OCI-LY1 (cell line): ENCODE results near the gene ASTL.

Experiments
- H2AFZ ChIP-seq: fragments of 200-600 bp; sonication (generic), shearing (Covaris generic); 2 replicates; pipeline ENCODE4 v1.6.0; 2014; ENCODE audit warnings: antibody characterized with exemption, mild to moderate bottlenecking, low read length
- H3F3A ChIP-seq: fragments of 200-600 bp; sonication (generic), shearing (Covaris generic); 2 replicates; pipeline ENCODE4 v1.6.0; 2014; ENCODE audit warnings: mild to moderate bottlenecking, antibody characterized with exemption, low read length, moderate library complexity; ENCODE audit not compliant: insufficient read depth
- H3K27ac ChIP-seq: fragments of 200-600 bp; sonication (generic); 2 replicates; pipeline ENCODE4 v1.5.1; 2014; ENCODE audit warnings: low read length, mixed run types, mild to moderate bottlenecking, low read depth; ENCODE audit not compliant: poor library complexity, severe bottlenecking
- H3K27me3 ChIP-seq: fragments of 200-600 bp; sonication (generic); 2 replicates; pipeline ENCODE4 v1.6.0; 2014; ENCODE audit warnings: antibody characterized with exemption, mild to moderate bottlenecking, low read length, moderate library complexity; ENCODE audit not compliant: insufficient read depth
- H3K36me3 ChIP-seq: fragments of 200-600 bp; sonication (generic); 2 replicates; pipeline ENCODE4 v1.6.1; 2014; ENCODE audit warnings: mild to moderate bottlenecking, antibody characterized with exemption, low read length, moderate library complexity, mixed read lengths; ENCODE audit not compliant: insufficient read depth
- H3K4me1 ChIP-seq: fragments of 200-600 bp; sonication (generic); 2 replicates; pipeline ENCODE4 v1.5.1; 2014; ENCODE audit warnings: mild to moderate bottlenecking, low read length, moderate library complexity; ENCODE audit not compliant: insufficient read depth, severe bottlenecking
- H3K4me2 ChIP-seq: fragments of 200-600 bp; sonication (generic), shearing (Covaris generic); 2 replicates; pipeline ENCODE4 v1.6.1; 2014; ENCODE audit warnings: low read length
- H3K4me3 ChIP-seq: fragments of 200-600 bp; sonication (generic); 2 replicates; pipeline ENCODE4 v1.5.1; 2014; ENCODE audit warnings: low read length, low read depth, mild to moderate bottlenecking, mixed read lengths; ENCODE audit not compliant: poor library complexity, severe bottlenecking
- H3K79me2 ChIP-seq: fragments of 200-600 bp; shearing (Covaris generic); 2 replicates; pipeline ENCODE4 v1.6.1; 2016; ENCODE audit warnings: mixed run types, low read length, mixed read lengths; ENCODE audit not compliant: insufficient read depth
- H3K9ac ChIP-seq: fragments of 200-600 bp; sonication (generic), shearing (Covaris generic); 2 replicates; pipeline ENCODE4 v1.6.1; 2014; ENCODE audit warnings: mild to moderate bottlenecking, low read length, mixed read lengths
- H3K9me2 ChIP-seq: fragments of 200-600 bp; sonication (generic), shearing (Covaris generic); 2 replicates; pipeline ENCODE4 v1.6.1; 2014; ENCODE audit warnings: low read depth, mild to moderate bottlenecking, low read length, mixed read lengths
- H3K9me3 ChIP-seq: fragments of 200-600 bp; shearing (Covaris generic); 2 replicates; pipeline ENCODE4 v1.6.1; 2014; ENCODE audit warnings: low read length, mixed read lengths
- H4K20me1 ChIP-seq: fragments of 200-600 bp; sonication (generic), shearing (Covaris generic); 2 replicates; pipeline ENCODE4 v1.6.0; 2016; ENCODE audit warnings: mild to moderate bottlenecking, low read length; ENCODE audit not compliant: insufficient read depth
- CTCF ChIP-seq: fragments of 200-600 bp; sonication (generic), shearing (Covaris generic); IDR thresholded peaks from 2 replicates; pipeline ENCODE4 v1.5.1; 2017; ENCODE audit warnings: mild to moderate bottlenecking, antibody characterized with exemption, low read length, moderate library complexity, mixed read lengths
- EZH2 ChIP-seq: fragments of 200-600 bp; sonication (generic), shearing (Covaris generic); IDR thresholded peaks from 2 replicates; pipeline ENCODE4 v1.8.0; 2017; ENCODE audit warnings: borderline replicate concordance, mixed run types, mild to moderate bottlenecking, antibody characterized with exemption, low read length, moderate library complexity, mixed read lengths

ASTL gene

GRCh38 chr2:96184989-96185388, 46.7 kb upstream of the ASTL start:
- Histone ChIP-seq H3K27ac (no peak overlapping the region), H3K4me2 (no peak overlapping the region), H3K9me3 (no peaks in the 10 kb centered on the region), H3K9me2 (no peaks in the 10 kb centered on the region), H3K36me3 (peaks cover 68% of the 10 kb centered on the region), H2AFZ (no peak overlapping the region), H3K4me1 (no peaks in the 10 kb centered on the region), H3K9ac (no peak overlapping the region), H3K79me2 (no peaks in the 10 kb centered on the region), H3F3A (peaks cover 8% of the 10 kb centered on the region), H3K4me3 (no peak overlapping the region), H3K27me3 (no peaks in the 10 kb centered on the region), H4K20me1 (no peaks in the 10 kb centered on the region)
- TF ChIP-seq EZH2: no peak
- no peak for TF ChIP-seq CTCF

GRCh38 chr2:96184188-96184587, 45.9 kb upstream of the ASTL start:
- H3F3A ChIP-seq: peaks cover 10% of the 10 kb centered on the region
- no peaks in the 10 kb centered on the region for H3K79me2 ChIP-seq
- H3K4me2 ChIP-seq: no peak overlapping the region
- no peaks in the 10 kb centered on the region for H3K9me3 ChIP-seq
- TF ChIP-seq EZH2: no peak
- no peak for TF ChIP-seq CTCF
- no peak overlapping the region for H3K9ac ChIP-seq
- peaks cover 60% of the 10 kb centered on the region for H3K36me3 ChIP-seq
- no peak overlapping the region for H2AFZ ChIP-seq
- H3K9me2 ChIP-seq: no peaks in the 10 kb centered on the region
- H4K20me1 ChIP-seq: no peaks in the 10 kb centered on the region
- no peaks in the 10 kb centered on the region for H3K4me1 ChIP-seq
- H3K27ac ChIP-seq: no peak overlapping the region
- H3K4me3 ChIP-seq: no peak overlapping the region
- H3K27me3 ChIP-seq: no peaks in the 10 kb centered on the region

DNA sequence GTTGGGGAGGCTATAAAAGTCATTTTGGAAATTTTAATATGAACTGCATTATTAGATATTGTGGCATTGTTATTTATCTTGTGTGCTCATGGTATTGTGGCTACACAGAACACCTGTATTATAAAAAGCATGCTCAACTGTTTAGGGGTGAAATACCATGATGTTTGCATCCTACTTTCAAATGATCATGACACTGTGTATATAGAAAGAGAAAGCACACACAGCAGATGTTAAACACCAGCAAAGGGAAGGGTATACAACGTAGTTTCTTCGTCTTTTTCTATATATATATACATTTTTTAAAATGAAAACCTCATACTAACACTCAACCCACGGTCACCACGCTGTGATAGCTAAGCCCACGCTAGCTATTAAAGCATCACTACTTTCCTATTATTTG, 43.2 kb upstream of the ASTL start:
- H3K36me3 ChIP-seq: peaks cover 34% of the 10 kb centered on the region
- no peak overlapping the region for H3K4me3 ChIP-seq
- H4K20me1 ChIP-seq: no peaks in the 10 kb centered on the region
- H3K27ac ChIP-seq: no peak overlapping the region
- no peaks in the 10 kb centered on the region for H3K9me2 ChIP-seq
- peaks cover 11% of the 10 kb centered on the region for H3F3A ChIP-seq
- H3K4me2 ChIP-seq: no peak overlapping the region
- no peaks in the 10 kb centered on the region for H3K79me2 ChIP-seq
- H3K9ac ChIP-seq: no peak overlapping the region
- H3K9me3 ChIP-seq: no peaks in the 10 kb centered on the region
- H3K4me1 ChIP-seq: no peaks in the 10 kb centered on the region
- H2AFZ ChIP-seq: no peak overlapping the region
- H3K27me3 ChIP-seq: no peaks in the 10 kb centered on the region
- no peak for TF ChIP-seq EZH2
- no peak for TF ChIP-seq CTCF
